Rectal smooth muscle tissue (tissue), 1 donor: ENCODE data around the gene EML1.

ENCODE experiments used
- H3K27ac ChIP-seq: one replicate; pipeline ENCODE4 v1.7.0; 2013; ENCODE audit warnings: low read depth, low read length, inconsistent platforms
- H3K27me3 ChIP-seq: one replicate; pipeline ENCODE4 v1.7.0; 2013; ENCODE audit warnings: low read length; ENCODE audit not compliant: control insufficient read depth, insufficient read depth
- H3K36me3 ChIP-seq: one replicate; pipeline ENCODE4 v1.7.0; 2013; ENCODE audit warnings: low read length; ENCODE audit not compliant: control insufficient read depth, insufficient read depth
- H3K4me1 ChIP-seq: one replicate; pipeline ENCODE4 v1.7.0; 2013; ENCODE audit warnings: low read length; ENCODE audit not compliant: control insufficient read depth, insufficient read depth
- H3K4me3 ChIP-seq: one replicate; pipeline ENCODE4 v1.7.0; 2013; ENCODE audit warnings: low read length
- H3K9ac ChIP-seq: one replicate; pipeline ENCODE4 v1.7.0; 2013; ENCODE audit warnings: low read length

EML1 gene

DNA sequence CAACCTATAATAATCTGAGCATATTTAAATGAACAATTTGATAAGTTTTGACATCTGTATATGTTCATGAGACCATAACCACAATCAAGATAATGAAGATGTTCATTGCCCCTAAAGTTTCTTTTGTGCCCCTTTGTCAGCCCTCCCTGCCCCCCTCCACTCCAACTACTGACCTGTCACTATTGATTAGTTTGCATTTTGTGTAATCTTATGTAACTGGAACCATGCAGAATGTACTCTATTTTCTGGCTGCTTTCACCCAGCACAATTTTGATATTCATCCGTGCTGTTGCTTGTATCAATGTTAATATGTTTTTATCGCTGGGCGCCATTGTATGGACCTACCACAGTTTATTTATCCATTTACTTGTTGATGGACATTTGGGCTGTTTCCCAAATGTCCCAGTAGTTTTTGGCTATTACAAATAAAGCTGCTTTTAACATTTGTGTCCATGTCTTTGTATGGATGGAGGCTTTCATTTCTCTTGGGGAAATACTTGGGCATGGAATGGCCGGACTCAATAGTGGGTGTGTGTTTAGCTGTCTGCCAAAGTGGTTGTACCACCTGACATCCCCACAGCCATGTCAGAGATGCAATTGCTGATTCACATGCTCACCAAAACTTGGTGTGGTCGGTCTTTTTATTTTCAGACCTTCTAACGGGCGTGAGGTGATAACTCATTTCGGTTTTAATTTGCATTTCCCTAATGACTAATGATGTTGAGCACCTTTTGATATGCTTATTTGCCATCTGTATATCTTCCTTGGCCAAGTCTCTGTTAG lies 38.9 kb downstream of the EML1 start:
- no peaks in the 10 kb centered on the region for H3K27me3 ChIP-seq
- no peaks in the 10 kb centered on the region for H3K4me1 ChIP-seq
- no peak overlapping the region for H3K27ac ChIP-seq
- H3K9ac ChIP-seq: no peak overlapping the region
- H3K4me3 ChIP-seq: no peak overlapping the region
- H3K36me3 ChIP-seq: no peaks in the 10 kb centered on the region

DNA sequence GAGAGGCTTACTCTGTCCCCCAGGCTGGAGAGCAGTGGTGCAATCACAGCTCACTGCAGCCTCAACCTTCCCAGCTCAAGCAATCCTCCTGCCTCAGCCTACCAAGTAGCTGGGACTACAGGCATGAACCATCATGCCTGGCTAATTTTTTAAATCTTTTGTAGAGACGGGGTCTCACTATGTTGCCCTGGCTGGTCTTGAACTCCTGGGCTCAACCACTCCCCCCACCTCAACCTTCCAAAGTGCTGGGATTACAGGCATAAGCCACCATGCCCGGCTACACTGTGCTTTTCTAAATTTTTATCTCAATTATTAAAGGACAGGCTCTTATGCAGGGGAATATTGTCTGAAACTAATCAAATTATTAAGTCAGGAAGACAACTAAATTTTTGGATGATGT lies 44.6 kb downstream of the EML1 start:
- no peaks in the 10 kb centered on the region for H3K36me3 ChIP-seq
- H3K27ac ChIP-seq: no peak overlapping the region
- no peaks in the 10 kb centered on the region for H3K27me3 ChIP-seq
- H3K9ac ChIP-seq: no peak overlapping the region
- peaks cover 9% of the 10 kb centered on the region for H3K4me1 ChIP-seq
- H3K4me3 ChIP-seq: no peak overlapping the region

DNA sequence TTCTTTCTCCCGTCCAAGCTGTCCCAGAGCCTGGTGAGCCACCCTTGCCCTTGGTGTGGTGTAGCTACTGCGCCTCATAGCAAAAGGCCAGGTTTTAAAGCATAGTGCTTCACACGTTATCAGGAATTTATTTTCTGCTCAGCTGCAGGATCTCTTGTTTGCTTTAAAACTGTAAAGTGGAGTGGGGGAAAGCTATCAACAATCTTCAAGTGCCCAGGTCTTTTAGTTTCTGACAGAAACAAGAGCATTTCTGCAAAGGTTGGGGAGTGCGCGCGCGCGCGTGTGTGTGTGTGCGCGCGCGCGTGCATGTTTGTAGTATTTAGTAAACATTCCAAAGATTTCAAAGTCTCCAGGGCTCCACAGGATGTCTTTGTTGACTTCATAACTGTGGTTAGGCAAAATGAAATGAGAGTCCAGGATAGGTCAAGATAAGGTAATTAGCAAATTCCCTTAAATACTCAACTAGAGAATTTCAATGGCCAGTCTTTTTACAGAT lies 45.5 kb downstream of the EML1 start:
- Histone ChIP-seq H3K4me1 (peaks cover 9% of the 10 kb centered on the region), H3K36me3 (no peaks in the 10 kb centered on the region), H3K9ac (no peak overlapping the region), H3K27ac (no peak overlapping the region), H3K27me3 (no peaks in the 10 kb centered on the region), H3K4me3 (no peak overlapping the region)

DNA sequence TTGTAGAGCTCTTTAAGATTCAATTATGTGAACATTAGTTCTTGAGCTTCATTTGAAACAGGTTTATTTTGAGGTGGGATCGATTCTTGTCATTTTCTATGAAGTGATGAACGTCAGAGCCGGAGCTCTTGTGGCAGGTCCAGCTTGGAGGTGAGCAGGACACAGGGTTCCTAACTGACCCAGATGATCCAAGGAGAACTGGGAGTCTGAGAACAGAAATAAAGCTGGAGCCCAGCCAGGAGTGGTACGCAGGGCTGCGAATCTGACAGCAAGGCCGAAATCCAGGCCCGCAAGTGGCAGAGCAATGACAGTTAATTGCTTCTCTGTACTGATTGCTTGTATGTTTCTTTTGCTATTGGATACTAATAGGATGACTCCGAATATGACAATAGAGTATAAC lies 46.5 kb downstream of the EML1 start:
- no peak overlapping the region for H3K4me3 ChIP-seq
- peaks cover 9% of the 10 kb centered on the region for H3K4me1 ChIP-seq
- no peak overlapping the region for H3K9ac ChIP-seq
- H3K36me3 ChIP-seq: no peaks in the 10 kb centered on the region
- no peak overlapping the region for H3K27ac ChIP-seq
- H3K27me3 ChIP-seq: no peaks in the 10 kb centered on the region

DNA sequence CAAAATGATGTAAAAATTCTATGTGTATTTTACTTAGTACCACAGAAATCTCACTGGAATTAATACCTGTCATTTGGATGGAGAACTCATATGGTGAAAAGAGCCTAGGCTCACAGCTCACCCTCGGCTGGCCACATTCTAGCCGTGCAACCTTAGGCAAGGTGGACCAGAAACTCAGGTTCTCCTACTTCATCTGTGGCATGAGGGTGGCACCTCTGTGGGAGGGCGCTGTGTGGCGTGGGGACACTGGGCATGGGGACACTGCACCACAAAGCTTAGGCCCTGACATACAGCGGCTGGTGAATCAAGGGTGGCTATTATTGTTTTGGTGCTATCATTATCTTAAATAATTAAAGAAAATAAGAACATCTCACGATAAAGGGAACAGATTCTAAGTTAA lies 47.1 kb downstream of the EML1 start:
- H3K9ac ChIP-seq: no peak overlapping the region
- no peak overlapping the region for H3K27ac ChIP-seq
- H3K4me1 ChIP-seq: peaks cover 9% of the 10 kb centered on the region
- H3K27me3 ChIP-seq: no peaks in the 10 kb centered on the region
- no peak overlapping the region for H3K4me3 ChIP-seq
- H3K36me3 ChIP-seq: no peaks in the 10 kb centered on the region

DNA sequence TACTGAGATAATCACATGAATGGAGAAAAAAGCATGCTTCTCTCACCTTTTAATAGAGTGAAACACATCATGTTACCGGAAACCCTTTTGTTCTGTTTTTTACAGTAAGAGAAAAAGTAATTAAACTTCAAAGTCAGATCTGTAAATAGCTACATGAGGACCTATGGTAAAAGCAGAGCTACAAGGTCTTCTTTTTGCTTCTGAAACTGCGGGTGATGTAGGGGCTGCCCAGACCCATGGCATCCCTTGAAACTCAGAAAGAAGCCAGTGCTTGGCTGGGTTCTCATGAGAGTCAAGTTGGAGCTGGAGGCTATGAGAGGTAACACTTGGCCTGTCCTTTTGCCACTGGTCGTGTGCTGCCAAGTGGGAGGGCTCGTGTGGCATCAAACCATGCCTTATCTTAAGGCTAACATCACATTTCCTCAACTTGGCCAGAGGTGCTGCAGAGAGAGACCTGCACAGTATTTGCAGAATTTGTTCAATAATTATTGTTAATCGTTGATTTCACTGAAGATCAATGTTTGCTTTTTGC lies 47.6 kb downstream of the EML1 start:
- H3K27ac ChIP-seq: no peak overlapping the region
- no peak overlapping the region for H3K4me3 ChIP-seq
- H3K4me1 ChIP-seq: peaks cover 9% of the 10 kb centered on the region
- no peaks in the 10 kb centered on the region for H3K27me3 ChIP-seq
- H3K36me3 ChIP-seq: no peaks in the 10 kb centered on the region
- no peak overlapping the region for H3K9ac ChIP-seq

DNA sequence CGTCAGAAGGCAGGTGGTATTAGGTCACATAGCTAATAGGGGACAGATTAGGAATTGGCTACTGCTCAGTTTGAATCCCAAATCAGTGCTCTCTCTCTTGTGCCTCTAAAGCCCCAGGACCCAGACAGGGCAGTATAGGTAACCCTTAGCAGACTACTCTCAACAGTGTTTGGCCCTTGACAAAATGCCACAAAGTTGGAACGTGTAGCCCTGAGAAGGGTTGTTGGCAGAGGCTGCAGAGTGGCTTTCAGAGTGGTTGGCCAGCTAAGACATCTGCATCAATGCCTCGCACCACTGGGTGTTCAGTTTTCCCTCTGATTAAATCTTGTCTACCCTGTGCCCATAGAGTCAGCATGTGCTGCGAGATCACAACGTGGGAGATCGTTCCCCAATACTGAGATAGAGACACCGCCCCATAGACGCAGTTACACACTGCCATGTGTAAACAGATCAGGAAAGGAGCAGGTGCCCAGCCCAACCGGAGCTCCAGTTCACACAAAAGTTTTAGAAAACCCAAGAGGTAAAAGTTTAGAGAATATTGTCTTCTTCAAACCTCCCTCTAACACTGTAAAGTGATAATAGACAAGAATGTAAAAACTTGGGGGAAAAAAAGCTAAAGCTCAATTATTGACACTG lies 48.3 kb downstream of the EML1 start:
- Histone ChIP-seq H3K4me1 (peaks cover 9% of the 10 kb centered on the region), H3K4me3 (no peak overlapping the region), H3K27me3 (no peaks in the 10 kb centered on the region), H3K9ac (no peak overlapping the region), H3K27ac (no peak overlapping the region), H3K36me3 (no peaks in the 10 kb centered on the region)

DNA sequence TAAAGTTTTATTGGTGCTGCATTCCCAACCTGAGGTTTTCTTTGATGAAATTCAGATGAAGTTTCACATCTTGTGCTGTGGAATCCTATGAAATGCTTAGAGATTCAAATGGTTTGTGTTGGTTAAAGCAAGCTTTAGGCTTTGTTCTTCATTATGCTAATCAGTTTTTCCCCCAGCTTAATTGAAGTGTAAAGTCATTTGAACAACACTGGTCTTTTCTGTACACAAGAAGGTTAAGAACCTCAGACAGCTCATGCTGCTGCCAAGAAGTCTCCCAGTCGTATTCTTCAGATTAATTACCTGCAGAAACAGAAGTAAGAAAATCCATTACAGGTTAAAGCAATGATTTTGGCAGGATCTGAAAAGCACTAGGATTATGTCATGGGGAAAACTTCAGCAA lies 48.9 kb downstream of the EML1 start:
- H3K9ac ChIP-seq: no peak overlapping the region
- no peak overlapping the region for H3K4me3 ChIP-seq
- no peaks in the 10 kb centered on the region for H3K27me3 ChIP-seq

DNA sequence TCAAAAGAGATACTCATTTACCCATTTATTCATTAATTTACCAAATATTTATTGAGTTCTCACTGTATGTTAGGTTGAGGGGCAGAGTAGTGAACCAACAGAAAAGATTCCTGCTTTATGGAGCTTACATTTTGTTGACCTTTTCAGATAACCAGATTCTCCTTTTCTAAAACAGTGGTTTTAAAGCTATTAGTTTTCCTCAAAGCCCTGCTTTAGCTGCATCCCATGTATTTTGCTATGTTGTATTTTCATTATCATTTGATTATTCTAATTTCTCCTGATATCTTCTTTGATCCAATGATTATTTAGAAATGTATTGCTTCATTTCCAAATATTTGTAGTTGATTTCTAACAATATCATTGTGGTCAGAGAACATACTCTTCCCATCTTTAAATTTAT lies 53.6 kb downstream of the EML1 start:
- no peak overlapping the region for H3K9ac ChIP-seq
- H3K36me3 ChIP-seq: no peaks in the 10 kb centered on the region
- no peaks in the 10 kb centered on the region for H3K4me1 ChIP-seq
- no peak overlapping the region for H3K27ac ChIP-seq
- H3K4me3 ChIP-seq: no peak overlapping the region
- H3K27me3 ChIP-seq: no peaks in the 10 kb centered on the region

More for the DNA sequence above, 48.9 kb downstream of the EML1 start:
- H3K27ac ChIP-seq: no peak overlapping the region
- H3K4me1 ChIP-seq: peaks cover 9% of the 10 kb centered on the region
- H3K36me3 ChIP-seq: no peaks in the 10 kb centered on the region

DNA sequence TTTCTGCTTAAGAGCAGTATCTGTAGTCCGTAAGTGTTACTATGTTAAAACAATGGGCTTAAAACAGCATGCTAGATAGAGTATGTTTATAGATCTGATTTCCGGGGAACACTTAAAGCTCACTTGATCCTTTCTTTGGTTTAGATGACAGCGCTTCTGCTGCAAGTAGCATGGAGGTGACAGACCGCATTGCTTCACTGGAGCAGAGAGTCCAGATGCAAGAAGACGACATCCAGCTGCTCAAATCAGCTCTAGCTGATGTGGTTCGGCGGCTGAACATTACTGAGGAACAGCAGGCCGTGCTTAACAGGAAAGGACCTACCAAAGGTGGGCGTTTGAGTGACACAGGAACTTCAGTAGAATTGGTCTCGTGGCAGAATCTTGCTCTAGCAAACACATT lies 57.5 kb downstream of the EML1 start:
- Histone ChIP-seq H3K27ac (no peak overlapping the region), H3K4me3 (no peak overlapping the region), H3K36me3 (no peaks in the 10 kb centered on the region), H3K4me1 (no peaks in the 10 kb centered on the region), H3K9ac (no peak overlapping the region), H3K27me3 (no peaks in the 10 kb centered on the region)

DNA sequence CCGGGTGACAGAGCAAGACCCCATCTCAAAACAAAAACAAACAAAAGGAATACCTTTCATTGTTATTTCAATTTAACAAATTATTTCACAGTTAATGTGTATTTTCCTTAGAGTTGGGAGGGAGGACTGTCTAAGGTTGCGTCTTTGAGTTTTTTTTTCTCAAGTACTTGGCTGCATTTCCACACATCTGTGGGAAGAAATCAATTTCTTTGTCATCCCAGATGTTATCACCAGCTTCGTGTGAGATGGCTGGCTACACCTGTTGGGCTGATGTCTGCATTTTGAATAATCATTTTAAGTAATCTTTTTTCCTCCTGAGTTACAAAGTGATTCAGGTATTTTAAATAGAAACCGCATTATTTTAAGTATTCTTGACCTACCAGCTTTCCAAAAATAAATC lies 59.4 kb downstream of the EML1 start:
- Histone ChIP-seq H3K4me3 (no peak overlapping the region), H3K27ac (no peak overlapping the region), H3K27me3 (no peaks in the 10 kb centered on the region), H3K36me3 (no peaks in the 10 kb centered on the region), H3K4me1 (no peaks in the 10 kb centered on the region), H3K9ac (no peak overlapping the region)

DNA sequence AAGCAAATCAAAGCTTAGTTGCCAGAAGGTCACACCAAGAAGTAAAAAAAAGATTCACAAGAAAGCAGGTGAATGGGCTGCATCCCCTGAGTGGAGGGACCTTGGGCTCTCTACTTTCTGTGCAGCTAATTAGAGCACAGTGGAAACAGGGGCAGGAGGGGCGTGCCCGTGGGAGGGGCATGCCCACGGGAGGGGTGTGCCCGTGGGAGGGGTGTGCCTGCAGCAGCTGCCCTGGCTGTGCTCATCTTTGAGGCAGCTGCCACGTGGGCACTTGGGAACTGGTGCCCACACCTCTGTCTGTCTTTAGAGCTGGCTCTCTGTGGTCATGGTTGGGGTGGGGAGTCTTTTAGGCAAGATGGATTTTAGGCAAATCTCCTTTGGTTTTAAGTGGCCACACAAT lies 60.0 kb downstream of the EML1 start:
- Histone ChIP-seq H3K4me1 (no peaks in the 10 kb centered on the region), H3K27ac (no peak overlapping the region)

DNA sequence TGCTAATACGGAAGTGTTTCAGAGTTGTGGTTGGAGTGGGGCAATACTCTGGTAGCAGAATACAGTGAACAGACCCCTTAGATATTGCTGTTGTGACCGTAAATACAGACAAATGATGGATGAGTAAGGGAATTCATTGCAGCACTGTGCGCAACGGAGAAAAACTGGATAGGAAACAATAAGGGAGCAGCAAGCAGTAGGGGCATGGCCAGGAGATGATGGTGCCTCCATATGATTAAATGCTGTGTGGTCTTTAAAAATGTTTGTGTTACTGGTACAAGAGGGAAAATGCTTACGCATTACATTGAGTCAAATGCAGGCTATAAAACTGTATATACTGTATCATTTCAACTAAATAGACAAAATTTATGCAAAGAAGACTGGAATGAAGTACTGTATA lies 61.6 kb downstream of the EML1 start:
- H3K9ac ChIP-seq: no peak overlapping the region
- H3K36me3 ChIP-seq: no peaks in the 10 kb centered on the region
- H3K27me3 ChIP-seq: no peaks in the 10 kb centered on the region
- no peaks in the 10 kb centered on the region for H3K4me1 ChIP-seq
- no peak overlapping the region for H3K4me3 ChIP-seq
- H3K27ac ChIP-seq: no peak overlapping the region

More for the DNA sequence above, 60.0 kb downstream of the EML1 start:
- Histone ChIP-seq H3K4me3 (no peak overlapping the region), H3K36me3 (no peaks in the 10 kb centered on the region), H3K27me3 (no peaks in the 10 kb centered on the region), H3K9ac (no peak overlapping the region)
